ENCODE data around the gene RNF41. TPM values are rescaled to one million over a fixed set of nuclear protein-coding genes. Genes with fewer than 3 reads are reported as not detected.

Gene RNF41
- total and polyA plus RNA-seq, 2 of the 13 experiments (the other 11 are each of a cell fraction or from before 2014, with no cell fraction given), result 27.1 to 39.4 TPM

GRCh38 chr12:56266693-56267442 lies 45.1 kb upstream of the RNF41 start, which contains the start of gene COQ10A (continued):
- TF ChIP-seq TCF12 (IDR thresholded peaks at IDR 0.05) (no peak), TCF12 (CRISPR knock-in tag; IDR thresholded peaks at IDR 0.05) (no peak), BORCS8-MEF2B (CRISPR knock-in tag; IDR thresholded peaks at IDR 0.05) (peak; percentile 88), SALL2 (CRISPR knock-in tag; IDR thresholded peaks at IDR 0.05) (no peak; the same call in none of the 2 replicates), IRX3 (CRISPR knock-in tag; IDR thresholded peaks at IDR 0.05; ENCODE audit: borderline replicate concordance, low read depth) (peak; percentile 90; the same call in 1 of the 2 replicates), REXO4 (CRISPR knock-in tag; IDR thresholded peaks at IDR 0.05; ENCODE audit: borderline replicate concordance) (no peak), ZNF883 (CRISPR knock-in tag; IDR thresholded peaks at IDR 0.05; ENCODE audit: not compliant biosample characterization) (peak; percentile 77), HNRNPLL (IDR thresholded peaks at IDR 0.05; ENCODE audit: low read depth, low read length, poor library complexity, severe bottlenecking) (peak; percentile 97), ZNF770 (CRISPR knock-in tag; IDR thresholded peaks at IDR 0.05) (peak; percentile 43; the same call in 1 of the 2 replicates), MXD1 (CRISPR knock-in tag; IDR thresholded peaks at IDR 0.05) (peak; percentile 67; the same call in 1 of the 2 replicates), FOXO1 (CRISPR knock-in tag; IDR thresholded peaks at IDR 0.05) (peak; percentile 47; the same call in 1 of the 2 replicates), ARNT2 (CRISPR knock-in tag; IDR thresholded peaks at IDR 0.05; ENCODE audit: low read depth) (peak; percentile 88), CHCHD3 (CRISPR knock-in tag; IDR thresholded peaks at IDR 0.05) (no peak), ZNF615 (CRISPR knock-in tag; IDR thresholded peaks at IDR 0.05; ENCODE audit: borderline replicate concordance) (no peak), PAX8 (CRISPR knock-in tag; IDR thresholded peaks at IDR 0.05; ENCODE audit: borderline replicate concordance) (no peak), PLSCR1 (CRISPR knock-in tag; IDR thresholded peaks at IDR 0.05; ENCODE audit: borderline replicate concordance) (no peak), TAF15 (IDR thresholded peaks at IDR 0.05; ENCODE audit: low read depth, low read length, poor library complexity, severe bottlenecking) (no peak), NFE2L2 (IDR thresholded peaks at IDR 0.05; ENCODE audit: low read length) (no peak), ATF1 (CRISPR knock-in tag; IDR thresholded peaks at IDR 0.05) (no peak), ZNF629 (CRISPR knock-in tag; conservative IDR thresholded peaks at IDR 0.05) (no peak), ZNF530 (CRISPR knock-in tag; IDR thresholded peaks at IDR 0.05; ENCODE audit: low read depth) (no peak), ZNF678 (CRISPR knock-in tag; IDR thresholded peaks at IDR 0.05) (peak; percentile 60; the same call in 1 of the 2 replicates)
- TF ChIP-seq, protein P1, sequence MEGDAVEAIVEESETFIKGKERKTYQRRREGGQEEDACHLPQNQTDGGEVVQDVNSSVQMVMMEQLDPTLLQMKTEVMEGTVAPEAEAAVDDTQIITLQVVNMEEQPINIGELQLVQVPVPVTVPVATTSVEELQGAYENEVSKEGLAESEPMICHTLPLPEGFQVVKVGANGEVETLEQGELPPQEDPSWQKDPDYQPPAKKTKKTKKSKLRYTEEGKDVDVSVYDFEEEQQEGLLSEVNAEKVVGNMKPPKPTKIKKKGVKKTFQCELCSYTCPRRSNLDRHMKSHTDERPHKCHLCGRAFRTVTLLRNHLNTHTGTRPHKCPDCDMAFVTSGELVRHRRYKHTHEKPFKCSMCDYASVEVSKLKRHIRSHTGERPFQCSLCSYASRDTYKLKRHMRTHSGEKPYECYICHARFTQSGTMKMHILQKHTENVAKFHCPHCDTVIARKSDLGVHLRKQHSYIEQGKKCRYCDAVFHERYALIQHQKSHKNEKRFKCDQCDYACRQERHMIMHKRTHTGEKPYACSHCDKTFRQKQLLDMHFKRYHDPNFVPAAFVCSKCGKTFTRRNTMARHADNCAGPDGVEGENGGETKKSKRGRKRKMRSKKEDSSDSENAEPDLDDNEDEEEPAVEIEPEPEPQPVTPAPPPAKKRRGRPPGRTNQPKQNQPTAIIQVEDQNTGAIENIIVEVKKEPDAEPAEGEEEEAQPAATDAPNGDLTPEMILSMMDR (CRISPR knock-in tag; IDR thresholded peaks at IDR 0.05), result peak; percentile 89
- TF ChIP-seq, protein P2, sequence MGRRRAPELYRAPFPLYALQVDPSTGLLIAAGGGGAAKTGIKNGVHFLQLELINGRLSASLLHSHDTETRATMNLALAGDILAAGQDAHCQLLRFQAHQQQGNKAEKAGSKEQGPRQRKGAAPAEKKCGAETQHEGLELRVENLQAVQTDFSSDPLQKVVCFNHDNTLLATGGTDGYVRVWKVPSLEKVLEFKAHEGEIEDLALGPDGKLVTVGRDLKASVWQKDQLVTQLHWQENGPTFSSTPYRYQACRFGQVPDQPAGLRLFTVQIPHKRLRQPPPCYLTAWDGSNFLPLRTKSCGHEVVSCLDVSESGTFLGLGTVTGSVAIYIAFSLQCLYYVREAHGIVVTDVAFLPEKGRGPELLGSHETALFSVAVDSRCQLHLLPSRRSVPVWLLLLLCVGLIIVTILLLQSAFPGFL (CRISPR knock-in tag; IDR thresholded peaks at IDR 0.05), result no peak

Data from HepG2 (cell line).